ENCODE results near the gene ENO2. TPM values are rescaled to one million over a fixed set of nuclear protein-coding genes. Genes with fewer than 3 reads are reported as not detected.

The ENO2 gene
- total and polyA plus RNA-seq, 3 donors from 2014 or later, result 8.8 to 14.3 (median 8.9) TPM

- Histone ChIP-seq H3K27me3 (no peaks in the 10 kb centered on the region), H3K27ac (peak overlapping the region in 1 of 2 donors; percentile 68), H3K4me1 (peaks cover 22% of the 10 kb centered on the region), H3K4me3 (no peak overlapping the region), H3K9me3 (no peaks in the 10 kb centered on the region), H3K36me3 (ENCODE audit: low read depth, missing control alignments) (no peaks in the 10 kb centered on the region)
- no peak for DNase-seq
- intact Hi-C loops (cut with DNase I; ENCODE audit: low total_unique reads), result no loop called here
- WGBS, 2 donors, result 83 to 85% methylated on average over 25 to 32 of the region's 32 CpGs
- no peak for TF ChIP-seq CTCF (IDR thresholded peaks at IDR 0.05)
- TF ChIP-seq POLR2A (IDR thresholded peaks at IDR 0.05), result no peak
Observed at GRCh38 chr12:6963016-6963731, 48.8 kb downstream of the ENO2 start.

- intact Hi-C loops (cut with DNase I; ENCODE audit: low total_unique reads), result no loop called here
- H3K27ac ChIP-seq, result peak overlapping the region in 1 of 2 donors; percentile 79
- H3K4me3 ChIP-seq, result no peak overlapping the region
- no peaks in the 10 kb centered on the region for H3K9me3 ChIP-seq
- TF ChIP-seq POLR2A (IDR thresholded peaks at IDR 0.05) (no peak), CTCF (IDR thresholded peaks at IDR 0.05) (no peak)
- H3K36me3 ChIP-seq (ENCODE audit: low read depth, missing control alignments), result no peaks in the 10 kb centered on the region
- 72 to 86% methylated on average over 6 to 17 of the region's 17 CpGs for WGBS, 2 donors
- no peak for DNase-seq
- peaks cover 26% of the 10 kb centered on the region for H3K4me1 ChIP-seq
- H3K27me3 ChIP-seq, result no peaks in the 10 kb centered on the region
Observed at GRCh38 chr12:6963791-6964413, 49.5 kb downstream of the ENO2 start.

- Histone ChIP-seq H3K27me3 (no peaks in the 10 kb centered on the region), H3K9me3 (no peaks in the 10 kb centered on the region), H3K4me1 (peaks cover 33% of the 10 kb centered on the region), H3K4me3 (no peak overlapping the region), H3K27ac (peak overlapping the region in 1 of 2 donors; percentile 79), H3K36me3 (ENCODE audit: low read depth, missing control alignments) (no peaks in the 10 kb centered on the region)
- intact Hi-C loops (cut with DNase I; ENCODE audit: low total_unique reads), result no loop called here
- 63 to 75% methylated on average over 5 to 8 of the region's 8 CpGs for WGBS, 2 donors
- TF ChIP-seq CTCF (IDR thresholded peaks at IDR 0.05) (no peak), POLR2A (IDR thresholded peaks at IDR 0.05) (no peak)
- no peak for DNase-seq
Observed at GRCh38 chr12:6964605-6965025, 50.2 kb downstream of the ENO2 start.

- Histone ChIP-seq H3K9me3 (no peaks in the 10 kb centered on the region), H3K27me3 (no peaks in the 10 kb centered on the region), H3K4me1 (peaks cover 34% of the 10 kb centered on the region), H3K4me3 (no peak overlapping the region), H3K36me3 (ENCODE audit: low read depth, missing control alignments) (no peaks in the 10 kb centered on the region), H3K27ac (peak overlapping the region in 1 of 2 donors; percentile 79)
- intact Hi-C loops (cut with DNase I; ENCODE audit: low total_unique reads), result no loop called here
- TF ChIP-seq POLR2A (IDR thresholded peaks at IDR 0.05), result no peak
- peak; percentile 83 to 92 (median 88) for TF ChIP-seq CTCF (IDR thresholded peaks at IDR 0.05)
- peak; percentile 85 for DNase-seq
- 34 to 57% methylated on average over 11 to 12 of the region's 12 CpGs for WGBS, 2 donors
Observed at GRCh38 chr12:6965026-6965661, 50.8 kb downstream of the ENO2 start.
